Measurements from ENCODE around the gene REC114. TPM values are rescaled to one million over a fixed set of nuclear protein-coding genes. Genes with fewer than 3 reads are reported as not detected.
"Not testable (repeated sequence)": the region's sequence is repeated elsewhere in the genome, so short reads cannot be mapped to it uniquely, and the experiment has no call there.

REC114 gene
- polyA plus RNA-seq, 12 donors, result not detected

DNA sequence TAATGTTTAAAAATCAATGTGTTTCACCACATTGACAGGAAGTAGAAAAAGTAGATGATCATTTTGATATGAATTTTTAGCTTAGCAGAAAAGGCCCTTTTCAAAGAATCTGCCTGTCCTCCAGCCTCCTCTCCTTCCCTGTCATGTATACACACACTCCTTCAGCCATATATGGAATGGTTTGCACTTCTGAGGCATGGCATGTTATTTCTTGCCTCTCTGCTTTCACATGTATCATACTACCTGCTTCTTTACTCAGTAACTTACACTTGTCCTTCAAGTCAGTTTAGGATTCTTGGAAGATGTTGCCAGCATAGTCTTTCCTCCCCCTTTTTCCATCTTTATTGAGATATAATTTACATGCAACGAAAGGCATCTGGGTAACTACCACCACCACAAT, 79.0 kb downstream of the REC114 start:
- no peak for DNase-seq

DNA sequence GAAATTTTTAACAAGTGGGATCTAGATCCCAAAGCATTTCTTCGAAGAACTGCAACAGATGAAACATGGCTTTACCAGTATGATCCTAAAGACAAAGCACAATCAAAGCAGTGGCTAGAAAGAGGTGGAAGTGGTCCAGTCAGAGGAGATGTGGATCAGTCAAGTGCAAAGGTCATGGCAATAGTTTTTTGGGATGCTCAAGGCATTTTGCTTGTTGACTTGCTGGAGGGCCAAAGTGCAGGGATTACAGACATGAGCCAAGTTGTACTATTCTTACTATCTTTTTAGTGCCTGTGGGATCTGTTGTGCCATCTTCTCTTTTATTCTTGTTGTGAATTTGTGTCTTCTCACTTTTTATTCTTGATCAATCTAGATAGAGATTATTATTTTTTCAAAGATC, 82.0 kb downstream of the REC114 start:
- DNase-seq, result no peak

DNA sequence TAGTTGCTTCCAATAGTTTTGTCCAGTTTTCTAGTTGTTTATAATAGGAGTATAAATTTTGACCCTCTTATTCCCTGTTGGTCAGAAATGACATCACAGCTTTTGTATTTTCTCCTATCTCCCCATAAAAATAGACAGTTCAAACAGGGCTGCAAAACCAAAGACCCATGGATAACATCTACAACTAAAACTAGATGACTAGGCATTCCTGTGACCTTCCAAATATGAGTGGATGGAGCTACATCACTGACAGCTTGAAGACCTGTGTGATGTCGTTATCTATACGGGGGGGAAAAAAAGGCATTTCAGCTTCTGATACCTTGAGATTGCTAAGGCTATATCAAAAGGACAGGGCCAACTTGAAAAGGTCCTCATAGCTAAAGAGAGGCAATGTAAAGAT, 84.6 kb downstream of the REC114 start:
- no peak for DNase-seq

DNA sequence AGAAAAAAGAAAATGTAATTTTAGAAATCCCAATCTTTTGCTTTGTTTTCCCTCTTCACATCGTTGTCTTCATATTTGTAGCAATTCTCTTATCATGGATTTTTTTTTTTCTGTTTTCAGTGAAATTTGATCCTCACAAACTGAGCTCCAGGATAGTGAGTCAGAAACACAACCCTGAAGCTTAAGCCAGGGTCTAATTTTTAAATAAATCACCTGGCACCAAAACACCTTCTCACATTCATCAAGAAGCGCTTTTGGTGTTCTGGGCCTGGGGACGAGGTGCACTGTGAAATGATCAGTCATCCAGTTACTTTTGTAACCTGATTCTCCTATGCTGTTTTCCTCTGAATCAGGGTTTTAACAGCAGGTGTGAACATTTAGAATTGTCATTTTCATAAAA, 87.7 kb downstream of the REC114 start:
- DNase-seq, result no peak

DNA sequence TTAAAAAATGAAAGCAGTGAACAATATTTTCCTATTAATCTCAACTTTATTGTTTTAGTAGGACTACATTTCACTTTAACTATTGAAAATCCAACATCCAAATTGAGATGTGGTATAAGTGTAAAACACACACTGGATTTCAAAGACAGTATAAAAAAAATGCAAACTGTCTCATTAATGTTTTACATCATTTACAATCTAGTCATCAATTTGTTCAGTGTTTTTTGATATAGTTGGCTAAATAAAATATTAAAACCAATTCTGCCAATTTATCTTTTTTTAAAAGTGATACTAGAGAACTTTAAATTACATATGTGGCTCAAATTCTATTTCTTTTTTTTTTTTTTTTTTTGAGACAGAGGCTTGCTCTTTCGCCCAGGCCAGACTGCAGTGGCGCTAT, 95.2 kb downstream of the REC114 start:
- DNase-seq, result no peak

DNA sequence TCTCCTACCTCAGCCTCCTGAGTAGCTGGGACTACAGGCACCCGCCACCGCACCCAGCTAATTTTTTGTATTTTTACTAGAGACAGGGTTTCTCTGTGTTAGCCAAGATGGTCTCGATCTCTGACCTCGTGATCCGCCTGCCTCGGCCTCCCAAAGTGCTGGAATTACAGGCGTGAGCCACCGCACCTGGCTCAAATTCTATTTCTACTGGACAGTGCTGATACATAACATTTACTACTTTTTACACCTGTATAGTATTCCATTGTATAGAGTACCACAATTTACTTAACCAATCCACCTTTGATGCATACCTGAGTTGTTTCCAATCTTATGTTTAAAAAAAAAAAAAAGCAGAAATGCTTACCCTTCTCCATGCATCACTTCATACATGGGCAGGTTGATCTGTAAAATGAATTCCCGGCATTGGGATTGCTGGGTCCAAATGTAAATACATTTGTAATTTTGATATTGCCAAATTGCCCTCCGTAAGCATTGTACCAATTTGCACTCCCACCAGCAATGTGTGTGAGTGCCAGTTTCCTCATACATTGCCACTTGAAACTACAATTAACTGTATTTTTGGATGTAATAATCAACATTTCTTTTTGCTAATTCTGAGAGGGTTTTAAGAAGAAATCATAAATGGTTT, 95.7 kb downstream of the REC114 start:
- no peak for DNase-seq

DNA sequence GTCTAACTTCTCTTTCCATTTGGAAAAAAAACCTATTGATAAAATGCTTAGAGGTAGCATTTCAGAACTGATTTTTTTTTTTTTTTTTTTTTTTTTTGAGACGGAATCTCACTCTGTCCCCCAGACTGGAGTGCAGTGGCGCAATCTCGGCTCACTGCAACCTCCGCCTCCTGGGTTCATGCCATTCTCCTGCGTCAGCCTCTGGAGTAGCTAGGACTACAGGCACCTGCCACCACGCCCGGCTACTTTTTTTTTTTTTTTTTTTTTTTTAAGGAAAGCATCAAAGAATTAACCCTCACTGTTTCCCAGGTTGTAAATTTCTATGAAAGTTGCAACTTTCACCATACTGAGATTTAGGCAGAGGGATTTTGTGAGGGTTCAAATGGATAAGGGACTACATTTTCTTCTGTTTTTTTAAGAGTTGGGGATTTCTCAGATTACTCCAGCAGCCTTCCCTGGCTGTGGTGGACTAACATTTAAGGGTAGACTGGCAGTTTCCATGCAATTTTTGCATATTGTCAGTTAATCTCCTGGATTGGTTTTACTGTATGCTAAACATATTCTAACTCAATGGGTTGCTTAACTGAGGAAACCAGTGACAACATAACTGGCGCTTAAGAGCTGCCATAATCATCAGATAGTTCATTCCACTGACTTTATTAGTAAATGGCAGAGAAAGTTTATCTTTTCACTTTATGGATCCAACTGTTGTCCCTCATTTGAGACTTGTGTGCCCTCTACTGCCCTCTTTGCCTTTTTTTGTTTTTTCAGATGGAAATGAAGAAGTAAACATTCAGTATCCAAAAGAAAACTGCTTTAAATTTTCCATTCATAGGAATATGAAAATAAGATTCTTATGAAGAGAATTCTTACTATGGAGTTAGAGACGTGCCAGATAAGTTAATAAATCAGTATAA, 96.5 kb downstream of the REC114 start:
- no peak for DNase-seq

DNA sequence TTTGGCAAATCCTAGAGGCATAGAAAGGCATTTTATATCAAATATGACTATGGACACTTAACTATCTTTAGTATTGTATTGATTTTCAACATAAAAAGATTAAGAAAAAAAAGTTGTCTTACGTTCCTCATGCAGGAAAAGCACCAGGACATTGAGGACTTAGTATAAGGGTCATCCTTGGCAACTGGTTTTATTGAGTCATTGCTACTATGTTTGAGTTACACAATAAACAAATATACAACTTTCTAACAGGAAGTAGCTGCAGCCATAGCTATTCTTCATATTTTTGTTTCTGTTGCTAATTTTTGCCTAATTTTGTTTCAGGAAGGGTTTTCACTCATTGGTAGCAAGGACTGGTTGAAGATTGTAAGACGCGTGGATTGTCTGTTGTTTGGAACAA, 97.2 kb downstream of the REC114 start:
- no peak for DNase-seq

DNA sequence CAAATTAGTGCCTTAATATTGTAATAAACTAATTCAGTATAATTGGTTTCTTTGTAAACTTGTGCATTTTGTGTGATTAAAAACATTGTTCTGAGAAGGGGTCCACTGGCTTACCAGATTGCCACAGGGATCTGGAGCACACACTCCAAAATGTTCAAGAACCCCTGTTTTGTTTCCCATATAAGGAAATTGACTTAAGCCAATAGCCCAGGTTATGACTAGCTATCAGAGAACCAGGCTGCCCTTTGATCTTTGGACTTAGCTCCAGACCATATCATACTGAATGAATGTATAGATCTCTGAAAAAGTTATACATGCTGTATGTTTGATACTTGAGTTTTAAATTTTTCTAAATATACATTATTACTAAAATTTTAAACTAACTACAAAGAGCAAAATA, 98.5 kb downstream of the REC114 start:
- no peak for DNase-seq

DNA sequence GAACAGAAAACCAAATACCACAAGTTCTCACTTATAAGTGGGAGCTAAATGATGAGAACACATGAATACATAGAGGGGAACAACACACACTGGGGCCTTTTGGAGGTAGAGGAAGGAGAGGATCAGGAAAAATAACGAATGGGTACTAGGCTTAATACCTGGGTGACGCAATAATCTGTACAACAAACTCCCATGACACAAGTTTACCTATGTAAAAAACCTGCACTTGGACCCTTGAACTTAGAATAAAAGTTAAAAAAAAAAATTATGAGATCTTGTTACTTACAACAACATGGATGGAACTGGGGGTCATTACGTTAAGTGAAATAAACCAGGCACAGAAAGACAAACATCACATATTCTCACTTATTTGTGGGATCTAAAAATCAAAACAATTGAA, 106.0 kb downstream of the REC114 start:
- DNase-seq, result not testable (repeated sequence)

DNA sequence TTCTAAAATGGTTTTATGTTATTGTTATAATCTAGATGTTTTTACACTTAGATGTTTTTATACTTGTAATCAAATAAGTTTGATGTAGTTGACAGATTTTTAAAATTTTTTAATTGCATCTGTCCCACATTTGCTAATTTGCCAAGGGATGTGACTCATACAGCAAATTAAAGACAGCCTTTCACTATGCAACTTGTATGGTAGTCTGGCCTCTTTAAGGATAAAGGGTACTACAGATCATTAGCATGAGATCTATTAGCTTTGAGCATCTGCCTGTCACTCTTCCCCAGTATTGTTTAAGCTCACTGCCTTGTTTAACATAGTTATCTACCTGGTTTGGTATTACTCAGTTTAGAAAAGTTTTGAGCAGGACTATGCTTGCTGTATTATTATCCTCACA, 107.2 kb downstream of the REC114 start:
- DNase-seq, result no peak

DNA sequence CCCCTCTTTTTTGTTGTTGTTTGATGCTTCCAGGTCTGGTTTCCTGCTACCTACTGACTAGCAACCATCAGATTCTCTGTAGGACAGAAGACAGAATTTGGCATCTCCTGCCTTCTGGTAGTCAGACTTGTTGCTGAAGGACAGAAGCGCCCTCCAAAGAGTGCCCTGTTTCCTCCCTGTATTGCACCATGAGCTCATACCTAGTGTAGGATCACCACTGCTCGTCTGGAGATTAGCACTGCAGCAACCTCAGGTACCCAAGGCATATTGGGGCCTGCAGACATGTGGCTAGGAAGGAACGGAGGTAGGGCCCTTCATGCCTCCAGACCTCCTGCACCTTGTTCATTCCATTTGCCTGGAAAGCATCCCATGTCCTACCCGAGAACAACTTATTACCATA, 112.1 kb downstream of the REC114 start:
- DNase-seq, result no peak

DNA sequence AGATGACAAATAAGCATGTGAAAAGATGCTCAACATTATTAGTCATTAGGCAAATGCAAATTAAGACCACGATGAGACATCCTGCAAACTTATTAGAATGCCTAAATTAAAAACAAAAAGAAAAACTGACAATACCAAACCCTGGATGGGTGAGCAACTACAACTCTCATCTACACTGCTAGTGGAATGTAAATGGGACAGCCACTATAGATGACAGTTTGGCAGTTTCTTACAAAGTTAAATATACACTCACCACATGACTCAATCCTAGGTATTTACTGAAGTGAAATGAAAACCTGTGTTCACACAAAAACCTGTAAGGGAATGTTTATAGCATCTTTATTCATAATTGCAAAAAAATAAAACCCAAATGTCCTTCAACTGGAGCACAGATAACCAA, 115.6 kb downstream of the REC114 start:
- DNase-seq, result no peak

DNA sequence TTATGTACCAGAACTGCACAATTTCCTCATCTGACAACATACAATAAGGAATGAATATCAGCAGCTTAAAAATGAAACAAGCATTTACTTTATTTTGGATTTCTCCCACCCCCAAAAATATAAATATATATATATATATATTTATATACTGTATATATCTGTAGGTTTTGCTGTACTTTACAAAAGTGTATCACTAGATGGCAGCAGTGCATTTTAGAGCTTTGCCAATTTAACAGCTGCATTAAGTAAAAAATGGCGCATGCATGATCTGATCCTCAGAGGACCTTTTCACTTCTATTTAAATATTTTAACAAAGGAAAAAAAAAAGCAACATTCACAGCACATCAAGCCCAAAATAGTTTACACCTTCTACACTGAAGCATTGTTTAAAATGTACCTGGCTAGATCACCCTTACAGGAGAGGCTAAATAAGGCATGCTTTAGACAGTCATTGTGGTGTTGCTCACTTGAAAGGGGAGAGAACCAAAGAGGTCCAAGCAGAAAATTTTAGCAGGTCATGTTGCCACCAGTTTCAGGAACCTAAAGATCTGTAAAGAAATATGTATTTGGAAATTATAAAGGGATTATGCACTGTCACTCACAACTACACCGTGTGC, 117.6 kb downstream of the REC114 start:
- DNase-seq, result peak; percentile 82

DNA sequence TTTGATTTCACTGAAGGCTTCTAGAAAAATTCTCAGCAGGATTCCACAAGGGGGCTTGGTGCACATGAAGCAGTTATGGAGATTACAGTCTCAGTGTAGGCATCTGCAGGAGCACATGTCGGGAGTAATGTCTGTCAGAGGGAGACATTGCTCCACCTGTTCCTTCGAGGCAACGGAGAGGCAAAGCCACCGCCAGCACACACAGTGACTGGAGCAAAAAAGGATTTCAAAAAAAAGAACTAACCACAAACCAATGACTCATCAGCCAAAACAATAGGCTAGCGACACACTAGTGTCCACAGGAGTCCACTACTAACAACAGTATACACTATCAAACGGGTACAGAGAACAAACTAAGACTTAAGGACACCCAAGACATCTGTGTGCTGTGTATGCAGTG, 121.3 kb downstream of the REC114 start:
- no peak for DNase-seq

DNA sequence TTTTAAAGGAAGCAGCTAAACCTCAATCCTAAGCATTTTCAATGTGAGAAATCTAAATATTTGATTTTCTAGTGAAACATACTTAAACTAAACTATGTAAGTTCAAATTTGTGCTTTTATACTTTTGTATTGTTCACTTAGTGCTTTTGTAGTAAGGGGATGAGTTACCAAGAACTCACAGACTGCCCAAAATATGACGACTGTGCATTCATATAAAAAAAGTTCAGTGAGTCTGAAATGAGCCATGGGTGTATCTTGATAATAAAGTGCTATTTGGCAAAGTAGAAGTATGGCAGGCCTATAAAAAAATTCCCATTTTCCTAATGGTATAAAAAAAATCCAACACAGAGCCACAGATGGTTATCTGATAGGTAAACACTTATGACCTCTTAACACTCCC, 124.1 kb downstream of the REC114 start:
- DNase-seq, result no peak

DNA sequence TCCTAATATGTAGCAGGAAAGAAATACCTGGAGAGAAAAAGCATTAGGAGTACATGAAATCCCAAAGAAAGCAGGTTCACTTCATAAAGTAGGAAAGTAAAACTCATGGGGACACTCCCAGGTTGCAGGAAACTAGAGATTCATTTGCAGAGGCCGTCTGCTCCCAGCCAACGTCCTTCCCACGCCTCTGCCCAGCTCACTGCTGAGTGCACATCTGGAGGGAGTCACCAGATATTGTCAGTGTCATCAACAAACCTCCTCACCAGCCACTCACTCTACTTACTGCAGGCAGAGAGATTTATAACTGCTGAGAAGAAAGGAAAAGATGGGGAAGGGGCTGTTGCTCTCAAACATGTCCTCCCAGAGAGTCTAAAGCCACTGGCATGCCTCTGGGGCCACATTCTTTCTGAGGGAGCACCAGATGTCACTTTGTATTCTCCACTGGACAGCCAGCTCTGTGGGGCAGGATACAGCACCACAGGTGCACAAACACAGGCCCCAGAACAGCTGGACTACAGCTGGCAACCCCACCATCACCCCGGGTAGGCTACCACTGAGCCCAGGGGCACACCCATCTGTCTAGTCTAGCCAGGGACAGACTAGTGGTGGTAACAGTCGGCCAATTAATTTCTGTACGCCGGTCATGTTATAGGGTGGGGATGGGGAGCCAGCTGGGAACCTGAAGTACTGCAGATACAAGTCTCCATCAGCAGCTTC, 125.8 kb downstream of the REC114 start:
- DNase-seq, result no peak

DNA sequence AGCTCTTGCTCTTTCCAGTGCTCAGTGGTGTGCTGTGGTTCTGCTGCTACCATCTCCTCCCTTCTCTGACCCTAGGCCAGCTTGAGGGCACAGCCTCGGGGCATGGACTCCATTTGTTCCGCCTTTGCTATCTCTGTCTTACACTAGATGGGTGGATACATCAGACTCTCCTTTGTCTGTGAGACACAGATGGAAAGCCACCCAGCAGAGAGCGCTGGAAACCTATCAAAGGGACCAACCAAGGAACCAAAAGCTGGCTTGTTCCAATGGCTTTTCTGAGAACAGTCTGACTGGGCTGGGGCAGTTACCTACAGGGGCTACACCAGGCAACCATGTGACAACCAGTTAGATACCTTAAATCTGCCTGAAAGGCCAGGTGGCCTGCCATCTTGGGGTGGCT, 126.4 kb downstream of the REC114 start:
- DNase-seq, result no peak

DNA sequence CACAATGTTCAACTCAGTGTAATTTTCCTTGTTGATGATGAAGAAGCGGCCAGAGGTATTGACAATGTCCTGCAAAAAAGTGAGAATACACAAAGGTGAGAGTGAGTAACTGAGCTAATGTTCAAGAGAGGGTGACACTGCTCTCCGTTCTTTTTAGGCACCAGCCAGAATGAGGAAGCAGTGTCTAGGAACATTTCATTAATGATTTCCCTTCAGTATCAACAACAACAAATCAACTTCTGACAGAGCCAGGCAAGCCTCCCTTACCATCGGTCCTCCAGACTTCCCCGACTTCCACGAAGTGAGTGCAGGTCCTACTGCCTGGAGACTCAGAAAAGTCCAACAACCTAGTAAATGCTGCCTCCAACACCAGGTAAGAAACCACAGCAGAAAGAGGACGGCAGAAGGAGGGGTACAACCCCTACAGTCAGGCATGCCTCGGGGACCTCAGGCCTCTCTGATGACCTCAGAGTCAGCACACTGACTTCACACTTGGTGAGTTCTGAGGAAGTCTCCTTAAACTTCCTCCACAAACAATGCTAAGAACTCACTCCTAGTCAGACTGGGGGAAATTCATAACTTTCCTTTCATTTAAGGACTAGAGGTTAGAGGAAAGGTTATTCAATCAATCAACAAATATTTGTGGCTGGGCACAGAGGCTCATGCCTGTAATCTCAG, 127.5 kb downstream of the REC114 start:
- DNase-seq, result no peak

DNA sequence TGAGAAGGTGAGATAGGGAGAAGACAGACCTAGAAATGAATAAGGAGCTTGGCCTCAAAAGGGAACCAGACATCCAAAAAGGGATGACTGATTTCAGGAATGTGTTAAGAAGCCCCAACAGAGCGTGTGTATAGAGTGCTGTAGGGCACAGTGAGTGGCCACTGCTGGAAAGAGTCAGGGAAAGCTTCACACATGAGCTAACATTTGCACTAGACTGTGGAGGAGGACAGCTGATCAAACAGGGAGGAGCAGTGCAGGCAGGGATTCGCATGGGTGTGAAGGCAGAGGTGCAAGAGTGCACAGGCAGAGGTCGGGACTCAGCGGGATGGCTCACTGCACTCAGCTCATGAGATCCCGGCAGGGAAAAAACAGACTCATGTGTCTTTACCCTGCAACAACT, 128.4 kb downstream of the REC114 start:
- no peak for DNase-seq

DNA sequence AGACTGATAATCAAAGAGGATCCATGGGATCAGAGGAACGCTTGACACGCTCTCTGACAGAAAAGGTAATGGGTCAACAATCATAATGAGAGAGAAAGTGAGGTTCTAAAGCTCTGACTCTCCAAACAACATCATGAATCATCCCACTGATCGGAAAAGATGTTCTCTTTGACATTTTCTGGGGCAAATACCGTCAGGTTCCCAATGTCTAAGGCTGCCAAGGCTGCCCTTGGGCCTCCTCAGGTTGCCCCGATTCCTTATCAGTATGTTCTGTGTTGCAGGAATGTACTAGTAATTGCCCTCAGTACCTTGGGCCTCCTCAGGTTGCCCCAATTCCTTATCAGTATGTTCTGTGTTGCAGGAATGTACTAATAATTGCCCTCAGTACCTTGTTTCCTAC, 129.3 kb downstream of the REC114 start:
- DNase-seq, result no peak

DNA sequence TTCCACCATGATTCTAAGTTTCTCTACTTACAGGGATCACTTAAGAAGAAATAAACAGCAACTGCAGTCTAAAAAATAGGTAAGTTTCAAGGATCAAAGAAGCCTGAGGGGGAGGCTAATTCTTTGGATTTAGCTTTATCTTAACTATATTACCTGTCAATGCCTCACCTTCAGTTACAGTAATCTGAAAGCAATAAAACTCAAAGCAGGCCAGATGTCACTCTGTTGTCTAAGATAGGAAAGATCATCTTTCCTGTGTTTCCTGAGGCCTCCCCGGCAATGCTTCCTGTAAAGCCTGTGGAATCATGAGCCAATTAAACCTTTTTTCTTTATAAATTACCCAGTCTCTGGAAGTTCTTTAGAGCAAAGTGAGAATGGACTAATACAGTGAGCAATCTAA, 130.1 kb downstream of the REC114 start:
- DNase-seq, result no peak

Data from muscle of arm (tissue), 12 donors.